K562 (cell line): Measurements from ENCODE around the gene TMEM59. TPM values are rescaled to one million over a fixed set of nuclear protein-coding genes. Genes with fewer than 3 reads are reported as not detected.
A peak's percentile ranks its signal among the peaks of the same experiment; 100 is the strongest.

ENCODE experiments used
- CREB1 ChIP-seq, 2 experiments: sonication (generic) in 1 of 2; formaldehyde crosslinking in 1 of 2; IDR thresholded peaks; 2 replicates each; pipeline versions ENCODE4 v1.6.1 to v1.8.0; 2012 to 2022; ENCODE audit warnings: inconsistent platforms in 1 of 2, mild to moderate bottlenecking in 1 of 2, missing genetic modification reagents in 1 of 2, moderate library complexity in 1 of 2
- ELF2 ChIP-seq: fragments of 250-450 bp; sonication (Bioruptor Pico); IDR thresholded peaks from 2 replicates; pipeline ENCODE4 v1.5.0; 2021; ENCODE audit warnings: mild to moderate bottlenecking
- PHF20 ChIP-seq: fragments of 450-650 bp; IDR thresholded peaks from 2 replicates; pipeline ENCODE4 v1.6.1; 2018; ENCODE audit not compliant: partially characterized antibody
- POLR2AphosphoS2 ChIP-seq: IDR thresholded peaks from 2 replicates; pipeline ENCODE4 v1.6.1; 2012; ENCODE audit warnings: low read length, improper control_type of control experiment
- POLR3G ChIP-seq: IDR thresholded peaks from 2 replicates; pipeline ENCODE4 v1.6.1; 2011; ENCODE audit not compliant: insufficient read length, insufficient replicate concordance; ENCODE audit errors: extremely low read depth
- RBBP5 ChIP-seq: fragments of 200-600 bp; sonication (generic); IDR thresholded peaks from 2 replicates; pipeline ENCODE4 v1.6.1; 2012; ENCODE audit warnings: borderline replicate concordance, mild to moderate bottlenecking, low read length, control low read depth, inconsistent platforms; ENCODE audit not compliant: insufficient read depth, poor library complexity, severe bottlenecking
- SAP30 ChIP-seq: fragments of 200-600 bp; sonication (generic); IDR thresholded peaks from 2 replicates; pipeline ENCODE4 v1.6.1; 2012; ENCODE audit warnings: borderline replicate concordance, low read depth, mild to moderate bottlenecking, moderate library complexity, low read length, control low read depth, inconsistent platforms; ENCODE audit not compliant: insufficient read depth, poor library complexity, severe bottlenecking
- U2AF1 ChIP-seq: fragments of 200-400 bp; formaldehyde crosslinking; optimal IDR thresholded peaks from 2 replicates; pipeline ENCODE3; 2017; ENCODE audit warnings: mild to moderate bottlenecking, low read depth, low read length, moderate library complexity
- ZNF239 ChIP-seq: fragments of 250-450 bp; sonication (Bioruptor Pico); IDR thresholded peaks from 2 replicates; pipeline ENCODE4 v1.4.0; 2020; ENCODE audit warnings: mild to moderate bottlenecking
- ZNF561 ChIP-seq: fragments of 450-650 bp; formaldehyde crosslinking; conservative IDR thresholded peaks from 2 replicates; pipeline ENCODE4 v1.4.0; 2020; ENCODE audit warnings: mild to moderate bottlenecking, moderate library complexity
- ZNF57 ChIP-seq: fragments of 450-650 bp; formaldehyde crosslinking; IDR thresholded peaks from 2 replicates; pipeline ENCODE4 v1.4.0; 2020; ENCODE audit warnings: mild to moderate bottlenecking, moderate library complexity
- polyA plus RNA-seq, 8 experiments: library from polyadenylated mRNA; depleted of rRNA in 4 of 8; stranded (reverse) in 5 of 8; unstranded in 3 of 8; fragments of >200 nt; fragmentation: Nextera tagmentation in 2 of 8; fragmentation: Illumina TruSeq in 1 of 8; extraction: Ambion mirVana in 2 of 8; extraction: Trizol in 1 of 8; gene quantifications; 2 replicates each; pipeline versions ENCODE4 v1.2.1 to v1.2.3, GENCODE V29; 2011 to 2014; ENCODE audit warnings: inconsistent platforms in 1 of 8, missing spikeins in 1 of 8
- total RNA-seq, 7 experiments: library from RNA; depleted of rRNA in 6 of 7; stranded (reverse); fragments of >200 nt in 6 of 7; fragmentation: Illumina TruSeq in 2 of 7; extraction: Trizol in 2 of 7; gene quantifications; 2 replicates each; pipeline versions ENCODE4 v1.2.1 to v1.2.3, GENCODE V29; 2011 to 2021; ENCODE audit warnings: low replicate concordance in 1 of 7
- TF ChIP-seq, protein P1 (sequence below): fragments of 450-650 bp; IDR thresholded peaks from 2 replicates; pipeline ENCODE4 v1.6.1; 2016; ENCODE audit warnings: mild to moderate bottlenecking, moderate library complexity
- TF ChIP-seq, protein P2 (sequence below): fragments of 450-650 bp; conservative IDR thresholded peaks from 2 replicates; pipeline ENCODE4 v1.6.1; 2016; ENCODE audit warnings: missing genetic modification characterization, low read depth, mild to moderate bottlenecking, control low read depth, missing compliant biosample characterization

The TMEM59 gene
- total and polyA plus RNA-seq, 9 of the 15 experiments (the other 6 are each of a cell fraction or from before 2014, with no cell fraction given): 93.1 to 316 (median 151) TPM

- TF ChIP-seq, protein P1, sequence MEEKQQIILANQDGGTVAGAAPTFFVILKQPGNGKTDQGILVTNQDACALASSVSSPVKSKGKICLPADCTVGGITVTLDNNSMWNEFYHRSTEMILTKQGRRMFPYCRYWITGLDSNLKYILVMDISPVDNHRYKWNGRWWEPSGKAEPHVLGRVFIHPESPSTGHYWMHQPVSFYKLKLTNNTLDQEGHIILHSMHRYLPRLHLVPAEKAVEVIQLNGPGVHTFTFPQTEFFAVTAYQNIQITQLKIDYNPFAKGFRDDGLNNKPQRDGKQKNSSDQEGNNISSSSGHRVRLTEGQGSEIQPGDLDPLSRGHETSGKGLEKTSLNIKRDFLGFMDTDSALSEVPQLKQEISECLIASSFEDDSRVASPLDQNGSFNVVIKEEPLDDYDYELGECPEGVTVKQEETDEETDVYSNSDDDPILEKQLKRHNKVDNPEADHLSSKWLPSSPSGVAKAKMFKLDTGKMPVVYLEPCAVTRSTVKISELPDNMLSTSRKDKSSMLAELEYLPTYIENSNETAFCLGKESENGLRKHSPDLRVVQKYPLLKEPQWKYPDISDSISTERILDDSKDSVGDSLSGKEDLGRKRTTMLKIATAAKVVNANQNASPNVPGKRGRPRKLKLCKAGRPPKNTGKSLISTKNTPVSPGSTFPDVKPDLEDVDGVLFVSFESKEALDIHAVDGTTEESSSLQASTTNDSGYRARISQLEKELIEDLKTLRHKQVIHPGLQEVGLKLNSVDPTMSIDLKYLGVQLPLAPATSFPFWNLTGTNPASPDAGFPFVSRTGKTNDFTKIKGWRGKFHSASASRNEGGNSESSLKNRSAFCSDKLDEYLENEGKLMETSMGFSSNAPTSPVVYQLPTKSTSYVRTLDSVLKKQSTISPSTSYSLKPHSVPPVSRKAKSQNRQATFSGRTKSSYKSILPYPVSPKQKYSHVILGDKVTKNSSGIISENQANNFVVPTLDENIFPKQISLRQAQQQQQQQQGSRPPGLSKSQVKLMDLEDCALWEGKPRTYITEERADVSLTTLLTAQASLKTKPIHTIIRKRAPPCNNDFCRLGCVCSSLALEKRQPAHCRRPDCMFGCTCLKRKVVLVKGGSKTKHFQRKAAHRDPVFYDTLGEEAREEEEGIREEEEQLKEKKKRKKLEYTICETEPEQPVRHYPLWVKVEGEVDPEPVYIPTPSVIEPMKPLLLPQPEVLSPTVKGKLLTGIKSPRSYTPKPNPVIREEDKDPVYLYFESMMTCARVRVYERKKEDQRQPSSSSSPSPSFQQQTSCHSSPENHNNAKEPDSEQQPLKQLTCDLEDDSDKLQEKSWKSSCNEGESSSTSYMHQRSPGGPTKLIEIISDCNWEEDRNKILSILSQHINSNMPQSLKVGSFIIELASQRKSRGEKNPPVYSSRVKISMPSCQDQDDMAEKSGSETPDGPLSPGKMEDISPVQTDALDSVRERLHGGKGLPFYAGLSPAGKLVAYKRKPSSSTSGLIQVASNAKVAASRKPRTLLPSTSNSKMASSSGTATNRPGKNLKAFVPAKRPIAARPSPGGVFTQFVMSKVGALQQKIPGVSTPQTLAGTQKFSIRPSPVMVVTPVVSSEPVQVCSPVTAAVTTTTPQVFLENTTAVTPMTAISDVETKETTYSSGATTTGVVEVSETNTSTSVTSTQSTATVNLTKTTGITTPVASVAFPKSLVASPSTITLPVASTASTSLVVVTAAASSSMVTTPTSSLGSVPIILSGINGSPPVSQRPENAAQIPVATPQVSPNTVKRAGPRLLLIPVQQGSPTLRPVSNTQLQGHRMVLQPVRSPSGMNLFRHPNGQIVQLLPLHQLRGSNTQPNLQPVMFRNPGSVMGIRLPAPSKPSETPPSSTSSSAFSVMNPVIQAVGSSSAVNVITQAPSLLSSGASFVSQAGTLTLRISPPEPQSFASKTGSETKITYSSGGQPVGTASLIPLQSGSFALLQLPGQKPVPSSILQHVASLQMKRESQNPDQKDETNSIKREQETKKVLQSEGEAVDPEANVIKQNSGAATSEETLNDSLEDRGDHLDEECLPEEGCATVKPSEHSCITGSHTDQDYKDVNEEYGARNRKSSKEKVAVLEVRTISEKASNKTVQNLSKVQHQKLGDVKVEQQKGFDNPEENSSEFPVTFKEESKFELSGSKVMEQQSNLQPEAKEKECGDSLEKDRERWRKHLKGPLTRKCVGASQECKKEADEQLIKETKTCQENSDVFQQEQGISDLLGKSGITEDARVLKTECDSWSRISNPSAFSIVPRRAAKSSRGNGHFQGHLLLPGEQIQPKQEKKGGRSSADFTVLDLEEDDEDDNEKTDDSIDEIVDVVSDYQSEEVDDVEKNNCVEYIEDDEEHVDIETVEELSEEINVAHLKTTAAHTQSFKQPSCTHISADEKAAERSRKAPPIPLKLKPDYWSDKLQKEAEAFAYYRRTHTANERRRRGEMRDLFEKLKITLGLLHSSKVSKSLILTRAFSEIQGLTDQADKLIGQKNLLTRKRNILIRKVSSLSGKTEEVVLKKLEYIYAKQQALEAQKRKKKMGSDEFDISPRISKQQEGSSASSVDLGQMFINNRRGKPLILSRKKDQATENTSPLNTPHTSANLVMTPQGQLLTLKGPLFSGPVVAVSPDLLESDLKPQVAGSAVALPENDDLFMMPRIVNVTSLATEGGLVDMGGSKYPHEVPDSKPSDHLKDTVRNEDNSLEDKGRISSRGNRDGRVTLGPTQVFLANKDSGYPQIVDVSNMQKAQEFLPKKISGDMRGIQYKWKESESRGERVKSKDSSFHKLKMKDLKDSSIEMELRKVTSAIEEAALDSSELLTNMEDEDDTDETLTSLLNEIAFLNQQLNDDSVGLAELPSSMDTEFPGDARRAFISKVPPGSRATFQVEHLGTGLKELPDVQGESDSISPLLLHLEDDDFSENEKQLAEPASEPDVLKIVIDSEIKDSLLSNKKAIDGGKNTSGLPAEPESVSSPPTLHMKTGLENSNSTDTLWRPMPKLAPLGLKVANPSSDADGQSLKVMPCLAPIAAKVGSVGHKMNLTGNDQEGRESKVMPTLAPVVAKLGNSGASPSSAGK: no peak; the same call in 1 of the 2 replicates
- TF ChIP-seq POLR2AphosphoS2: no peak
- TF ChIP-seq PHF20: peak; percentile 72
- TF ChIP-seq CREB1 (IDR thresholded peaks at IDR 0.05): peak; percentile 82
- TF ChIP-seq CREB1 (CRISPR knock-in tag; IDR thresholded peaks at IDR 0.05): peak; percentile 83
- TF ChIP-seq, protein P2, sequence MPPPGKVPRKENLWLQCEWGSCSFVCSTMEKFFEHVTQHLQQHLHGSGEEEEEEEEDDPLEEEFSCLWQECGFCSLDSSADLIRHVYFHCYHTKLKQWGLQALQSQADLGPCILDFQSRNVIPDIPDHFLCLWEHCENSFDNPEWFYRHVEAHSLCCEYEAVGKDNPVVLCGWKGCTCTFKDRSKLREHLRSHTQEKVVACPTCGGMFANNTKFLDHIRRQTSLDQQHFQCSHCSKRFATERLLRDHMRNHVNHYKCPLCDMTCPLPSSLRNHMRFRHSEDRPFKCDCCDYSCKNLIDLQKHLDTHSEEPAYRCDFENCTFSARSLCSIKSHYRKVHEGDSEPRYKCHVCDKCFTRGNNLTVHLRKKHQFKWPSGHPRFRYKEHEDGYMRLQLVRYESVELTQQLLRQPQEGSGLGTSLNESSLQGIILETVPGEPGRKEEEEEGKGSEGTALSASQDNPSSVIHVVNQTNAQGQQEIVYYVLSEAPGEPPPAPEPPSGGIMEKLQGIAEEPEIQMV (tag): no peak; the same call in 1 of the 2 replicates
- no peak for TF ChIP-seq ZNF239 (CRISPR knock-in tag)
- no peak for TF ChIP-seq ZNF561 (CRISPR knock-in tag)
- no peak for TF ChIP-seq ZNF57 (CRISPR knock-in tag)
- TF ChIP-seq U2AF1: no peak
- TF ChIP-seq POLR3G: no peak
- peak; percentile 88 for TF ChIP-seq SAP30
- no peak for TF ChIP-seq RBBP5
- TF ChIP-seq ELF2 (CRISPR knock-in tag): peak; percentile 91
Measured at GRCh38 chr1:54052934-54053744, at the start of gene TMEM59, which contains the start of gene TCEANC2 (continued).
